Karpas-422 (cell line): ENCODE measurements around the gene CMAS. TPM values are rescaled to one million over a fixed set of nuclear protein-coding genes. Genes with fewer than 3 reads are reported as not detected.
A peak's percentile ranks its signal among the peaks of the same experiment; 100 is the strongest.
"Not testable (repeated sequence)": the region's sequence is repeated elsewhere in the genome, so short reads cannot be mapped to it uniquely, and the experiment has no call there.

Source experiments
- DNase-seq: peaks from one replicate; pipeline ENCODE4 v3.0.0-alpha.2; 2015
- H2AFZ ChIP-seq: fragments of 200-600 bp; sonication (generic); 2 replicates; pipeline ENCODE4 v1.6.1; 2014; ENCODE audit warnings: antibody characterized with exemption, low read length, mixed read lengths
- H3K27ac ChIP-seq: fragments of 200-600 bp; sonication (generic); 2 replicates; pipeline ENCODE4 v1.5.1; 2014; ENCODE audit warnings: mild to moderate bottlenecking, low read length, moderate library complexity
- H3K27me3 ChIP-seq: fragments of 200-600 bp; sonication (generic); 2 replicates; pipeline ENCODE4 v1.6.1; 2014; ENCODE audit warnings: low read length, mixed read lengths
- H3K36me3 ChIP-seq: fragments of 200-600 bp; sonication (generic); 2 replicates; pipeline ENCODE4 v1.6.1; 2014; ENCODE audit warnings: low read length, mixed read lengths; ENCODE audit not compliant: insufficient read depth
- H3K4me1 ChIP-seq: fragments of 200-600 bp; sonication (generic); 2 replicates; pipeline ENCODE4 v1.6.1; 2014; ENCODE audit warnings: mild to moderate bottlenecking, low read length, mixed read lengths
- H3K4me2 ChIP-seq: fragments of 200-600 bp; sonication (generic); 2 replicates; pipeline ENCODE4 v1.6.1; 2014; ENCODE audit warnings: low read length, low read depth, mild to moderate bottlenecking; ENCODE audit not compliant: poor library complexity, severe bottlenecking
- H3K4me3 ChIP-seq: fragments of 200-600 bp; sonication (generic); 2 replicates; pipeline ENCODE4 v1.5.1; 2014; ENCODE audit warnings: mild to moderate bottlenecking, antibody characterized with exemption, low read length, mixed read lengths
- H3K79me2 ChIP-seq: fragments of 200-600 bp; sonication (generic); 2 replicates; pipeline ENCODE4 v1.6.1; 2014; ENCODE audit warnings: mild to moderate bottlenecking, low read length, mixed read lengths
- H3K9ac ChIP-seq: fragments of 200-600 bp; sonication (generic); 2 replicates; pipeline ENCODE4 v1.6.0; 2014; ENCODE audit warnings: low read length
- H3K9me2 ChIP-seq: fragments of 200-600 bp; sonication (generic), shearing (Covaris generic); replicated peaks from 2 replicates; pipeline ENCODE4 v1.6.0; 2014; ENCODE audit warnings: mild to moderate bottlenecking, low read length, moderate library complexity; ENCODE audit not compliant: insufficient read depth
- H3K9me3 ChIP-seq: fragments of 300-700, 200-600 bp; sonication (generic); 2 replicates; pipeline ENCODE4 v1.6.1; 2014; ENCODE audit warnings: low read length, mixed read lengths
- H4K20me1 ChIP-seq: fragments of 200-600 bp; sonication (generic); 2 replicates; pipeline ENCODE4 v1.6.1; 2014; ENCODE audit warnings: mild to moderate bottlenecking, antibody characterized with exemption, low read length, low read depth; ENCODE audit not compliant: insufficient read depth
- total RNA-seq: library from RNA; depleted of rRNA; stranded (reverse); fragments of >200 nt; shearing (Covaris generic); gene quantifications from 2 replicates; pipeline ENCODE4 v1.2.3, GENCODE V29; 2014; ENCODE audit warnings: low replicate concordance

The CMAS gene
- total RNA-seq, 1 experiment from 2014 or later: 34.0 TPM

GRCh38 chr12:22016982-22017381, 29.0 kb upstream of the CMAS start:
- H3K27ac ChIP-seq: no peak overlapping the region
- H3K9ac ChIP-seq: no peak overlapping the region
- H3K36me3 ChIP-seq: no peaks in the 10 kb centered on the region
- DNase-seq: no peak
- no peak overlapping the region for H3K4me2 ChIP-seq
- no peaks in the 10 kb centered on the region for H4K20me1 ChIP-seq
- peaks cover 9% of the 10 kb centered on the region for H3K4me1 ChIP-seq
- no peaks in the 10 kb centered on the region for H3K9me3 ChIP-seq
- H3K27me3 ChIP-seq: no peaks in the 10 kb centered on the region
- no peak overlapping the region for H3K4me3 ChIP-seq
- no peaks in the 10 kb centered on the region for H3K79me2 ChIP-seq
- H2AFZ ChIP-seq: no peak overlapping the region
- no peaks in the 10 kb centered on the region for H3K9me2 ChIP-seq

GRCh38 chr12:22018860-22019259, 27.2 kb upstream of the CMAS start:
- no peaks in the 10 kb centered on the region for H3K9me2 ChIP-seq
- peaks cover 7% of the 10 kb centered on the region for H3K4me1 ChIP-seq
- H3K36me3 ChIP-seq: no peaks in the 10 kb centered on the region
- no peak overlapping the region for H3K9ac ChIP-seq
- no peak overlapping the region for H3K27ac ChIP-seq
- no peak overlapping the region for H2AFZ ChIP-seq
- no peak overlapping the region for H3K4me2 ChIP-seq
- H3K4me3 ChIP-seq: no peak overlapping the region
- H4K20me1 ChIP-seq: no peaks in the 10 kb centered on the region
- no peaks in the 10 kb centered on the region for H3K27me3 ChIP-seq
- DNase-seq: peak; percentile 49
- H3K9me3 ChIP-seq: peaks cover 3% of the 10 kb centered on the region; the same call in 1 of the 2 replicates
- no peaks in the 10 kb centered on the region for H3K79me2 ChIP-seq

GRCh38 chr12:22023489-22023888, 22.5 kb upstream of the CMAS start:
- not testable (repeated sequence) for H3K9ac ChIP-seq, H2AFZ ChIP-seq, H3K4me2 ChIP-seq, H3K4me3 ChIP-seq, H3K27ac ChIP-seq, H3K9me2 ChIP-seq, H3K79me2 ChIP-seq, H3K36me3 ChIP-seq, H3K9me3 ChIP-seq, DNase-seq, H3K27me3 ChIP-seq, H3K4me1 ChIP-seq, H4K20me1 ChIP-seq

- H3K9me2 ChIP-seq: no peaks in the 10 kb centered on the region
- H4K20me1 ChIP-seq: no peaks in the 10 kb centered on the region
- no peak overlapping the region for H2AFZ ChIP-seq
- no peaks in the 10 kb centered on the region for H3K36me3 ChIP-seq
- no peak overlapping the region for H3K27ac ChIP-seq
- H3K4me2 ChIP-seq: no peak overlapping the region
- H3K9me3 ChIP-seq: no peaks in the 10 kb centered on the region
- H3K27me3 ChIP-seq: no peaks in the 10 kb centered on the region
- DNase-seq: no peak
- no peaks in the 10 kb centered on the region for H3K79me2 ChIP-seq
- H3K9ac ChIP-seq: no peak overlapping the region
- no peaks in the 10 kb centered on the region for H3K4me1 ChIP-seq
- no peak overlapping the region for H3K4me3 ChIP-seq
Measured at GRCh38 chr12:22029491-22029890, 16.5 kb upstream of the CMAS start.

- Histone ChIP-seq H3K4me2 (no peak overlapping the region), H3K4me3 (no peak overlapping the region), H4K20me1 (no peaks in the 10 kb centered on the region), H3K27me3 (no peaks in the 10 kb centered on the region), H3K27ac (no peak overlapping the region), H3K9me2 (no peaks in the 10 kb centered on the region), H3K9me3 (no peaks in the 10 kb centered on the region), H3K36me3 (no peaks in the 10 kb centered on the region), H3K4me1 (no peaks in the 10 kb centered on the region), H3K79me2 (no peaks in the 10 kb centered on the region), H3K9ac (no peak overlapping the region), H2AFZ (no peak overlapping the region)
- DNase-seq: no peak
Measured at GRCh38 chr12:22029991-22030390, 16.0 kb upstream of the CMAS start.

- H3K4me3 ChIP-seq: no peak overlapping the region
- no peaks in the 10 kb centered on the region for H3K79me2 ChIP-seq
- no peaks in the 10 kb centered on the region for H3K36me3 ChIP-seq
- H3K27ac ChIP-seq: no peak overlapping the region
- H2AFZ ChIP-seq: no peak overlapping the region
- H3K9me2 ChIP-seq: no peaks in the 10 kb centered on the region
- H3K4me1 ChIP-seq: no peaks in the 10 kb centered on the region
- no peak overlapping the region for H3K9ac ChIP-seq
- no peak overlapping the region for H3K4me2 ChIP-seq
- no peaks in the 10 kb centered on the region for H3K9me3 ChIP-seq
- H3K27me3 ChIP-seq: no peaks in the 10 kb centered on the region
- no peak for DNase-seq
- no peaks in the 10 kb centered on the region for H4K20me1 ChIP-seq
Measured at GRCh38 chr12:22032732-22033131, 13.3 kb upstream of the CMAS start.

GRCh38 chr12:22034709-22035506, 11.1 kb upstream of the CMAS start:
- Histone ChIP-seq H3K9ac (no peak overlapping the region), H3K4me2 (no peak overlapping the region), H2AFZ (peak overlapping the region; percentile 41; the same call in 1 of the 2 replicates)

GRCh38 chr12:22037947-22038346, 8.1 kb upstream of the CMAS start:
- no peaks in the 10 kb centered on the region for H3K9me2 ChIP-seq
- H3K9me3 ChIP-seq: no peaks in the 10 kb centered on the region
- no peak for DNase-seq
- no peak overlapping the region for H3K9ac ChIP-seq
- no peaks in the 10 kb centered on the region for H3K27me3 ChIP-seq
- no peak overlapping the region for H3K4me2 ChIP-seq
- no peaks in the 10 kb centered on the region for H4K20me1 ChIP-seq
- H3K36me3 ChIP-seq: no peaks in the 10 kb centered on the region
- H3K27ac ChIP-seq: no peak overlapping the region
- H3K4me3 ChIP-seq: no peak overlapping the region
- no peaks in the 10 kb centered on the region for H3K4me1 ChIP-seq
- H2AFZ ChIP-seq: no peak overlapping the region
- no peaks in the 10 kb centered on the region for H3K79me2 ChIP-seq

More at GRCh38 chr12:22034709-22035506, 11.1 kb upstream of the CMAS start:
- no peak for DNase-seq
- no peaks in the 10 kb centered on the region for H3K79me2 ChIP-seq
- no peak overlapping the region for H3K27ac ChIP-seq
- no peaks in the 10 kb centered on the region for H3K27me3 ChIP-seq
- H3K36me3 ChIP-seq: no peaks in the 10 kb centered on the region
- H3K4me3 ChIP-seq: no peak overlapping the region
- H3K4me1 ChIP-seq: no peaks in the 10 kb centered on the region
- no peaks in the 10 kb centered on the region for H3K9me2 ChIP-seq
- no peaks in the 10 kb centered on the region for H4K20me1 ChIP-seq
- H3K9me3 ChIP-seq: no peaks in the 10 kb centered on the region
